Motor neuron (in vitro differentiated cells): ENCODE measurements around the gene YIPF6. TPM values are rescaled to one million over a fixed set of nuclear protein-coding genes. Genes with fewer than 3 reads are reported as not detected.
"Not testable (repeated sequence)": the region's sequence is repeated elsewhere in the genome, so short reads cannot be mapped to it uniquely, and the experiment has no call there.

Experiments
- ATAC-seq, 8 experiments: fragments of 200-7000 bp; cut with Tn5 transposase; replicated peaks in 6 of 8; 2 replicates each; pipeline ENCODE4 v1.8.0; 2021; ENCODE audit warnings: mild to moderate bottlenecking in 8 of 8, moderate library complexity in 8 of 8
- H3K27ac ChIP-seq, 2 donors: fragments of 250-450 bp; sonication (Bioruptor Pico); 2 replicates each; pipeline ENCODE4 v1.9.0; 2021; ENCODE audit warnings: antibody characterized with exemption in 2 of 2, mild to moderate bottlenecking in 2 of 2, moderate library complexity in 1 of 2
- H3K4me1 ChIP-seq, 2 donors: fragments of 250-450 bp; sonication (Bioruptor Pico); replicated peaks in 1 of 2; 2 replicates each; pipeline ENCODE4 v1.6.1; 2021; ENCODE audit warnings: antibody characterized with exemption in 2 of 2, mild to moderate bottlenecking in 2 of 2, moderate library complexity in 1 of 2
- H3K4me3 ChIP-seq, 5 donors: fragments of 250-450 bp; sonication (Bioruptor Pico); 2 replicates each; pipeline ENCODE4 v1.9.0; 2021; ENCODE audit warnings: antibody characterized with exemption in 5 of 5, mild to moderate bottlenecking in 5 of 5, moderate library complexity in 4 of 5
- WGBS, 10 experiments: fragments of 450-650 bp; shearing (Covaris generic); methylation state at CpG; one replicate each; pipeline ENCODE4 v1.0.0; 2022; 5-methylcytosine and 5-hydroxymethylcytosine counted together
- in situ Hi-C, 9 experiments: fragments of 400-800 bp; cut with MboI; loops; one replicate each; pipeline ENCODE4 v1.15.0; 2021; ENCODE audit warnings: low sequenced_read_pairs in 9 of 9, low pct_unique_long_range_greater_than_20kb in 2 of 9; ENCODE audit not compliant: unreplicated experiment in 9 of 9
- total RNA-seq, 8 experiments: library from RNA; unstranded; fragments of 300-600 nt; gene quantifications; 2 replicates each; pipeline versions ENCODE4 v1.2.3 to v1.2.4, GENCODE V29; 2022

Gene YIPF6
- total RNA-seq, 8 experiments from 2014 or later = 20.1 to 30.6 (median 24.6) TPM

DNA sequence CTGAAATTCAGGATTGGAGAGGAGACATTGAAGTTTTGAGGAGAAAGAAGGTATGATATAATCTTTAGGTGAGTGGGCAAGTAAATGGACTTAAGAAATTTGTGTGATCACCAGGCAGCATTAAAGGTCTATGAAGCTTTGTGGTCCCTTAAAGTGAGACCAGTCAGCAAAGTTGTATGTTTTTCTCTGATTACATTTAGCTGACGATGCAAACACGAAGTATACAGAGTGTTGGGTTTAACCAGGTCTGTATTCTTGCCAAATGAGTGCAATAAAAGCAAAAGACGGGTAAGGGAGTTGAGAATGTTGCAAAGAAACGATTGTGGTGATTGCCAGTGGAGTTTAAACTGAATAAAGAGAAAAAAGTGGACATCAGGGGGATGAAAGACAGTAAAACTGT lies 11.6 kb upstream of the YIPF6 start:
- in situ Hi-C loops = no loop called here
- 25 to 73% (median 47%) methylated on average over 1 to 4 of the region's 4 CpGs; no CpG with 5 or more reads in 5 of the 10 experiments for WGBS, 10 experiments
- no peaks in the 10 kb centered on the region for H3K4me1 ChIP-seq
- ATAC-seq = no peak
- H3K4me3 ChIP-seq = no peak overlapping the region
- no peak overlapping the region for H3K27ac ChIP-seq

- WGBS, 10 experiments = 51 to 100% (median 78%) methylated on average over 1 of the region's 1 CpG; no CpG with 5 or more reads in 6 of the 10 experiments
- no peak overlapping the region for H3K4me3 ChIP-seq
- no peaks in the 10 kb centered on the region for H3K4me1 ChIP-seq
- H3K27ac ChIP-seq = no peak overlapping the region
- in situ Hi-C loops = no loop called here
- ATAC-seq = no peak
Observed at GRCh38 chrX:68487924-68488323, 10.9 kb upstream of the YIPF6 start.

GRCh38 chrX:68488657-68489056 lies 10.2 kb upstream of the YIPF6 start:
- Histone ChIP-seq H3K27ac (no peak overlapping the region), H3K4me1 (no peaks in the 10 kb centered on the region), H3K4me3 (no peak overlapping the region)
- no peak for ATAC-seq
- WGBS, 10 experiments = 0 to 40% (median 24%) methylated on average over 1 to 4 of the region's 4 CpGs; no CpG with 5 or more reads in 7 of the 10 experiments
- in situ Hi-C loops = no loop called here

- Histone ChIP-seq H3K4me1 (no peaks in the 10 kb centered on the region), H3K4me3 (no peak overlapping the region), H3K27ac (no peak overlapping the region)
- peak in 5 of 8 experiments; percentile 48 to 94 (median 87) for ATAC-seq
- in situ Hi-C loops = no loop called here
Observed at GRCh38 chrX:68490644-68491043, 8.2 kb upstream of the YIPF6 start.

DNA sequence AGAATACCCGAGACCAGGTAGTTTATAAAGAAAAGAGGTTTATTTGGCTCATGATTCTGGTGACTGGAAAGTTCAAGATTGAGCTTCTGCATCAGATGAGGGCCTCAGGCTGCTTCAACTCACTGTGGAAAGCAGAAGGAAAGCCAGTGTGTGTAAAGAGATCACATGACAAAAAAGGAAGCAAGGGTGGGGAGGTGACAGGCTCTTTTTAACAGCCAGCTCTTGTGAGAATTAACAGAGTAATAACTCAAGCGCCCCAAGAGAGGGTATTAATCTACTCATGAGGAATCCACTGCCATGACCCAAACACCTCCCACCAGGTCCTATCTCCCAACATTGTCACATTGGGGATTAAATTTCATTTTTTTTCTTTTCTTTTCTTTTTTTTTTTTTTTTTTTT lies 6.3 kb upstream of the YIPF6 start:
- no peak overlapping the region for H3K27ac ChIP-seq
- H3K4me1 ChIP-seq = no peaks in the 10 kb centered on the region
- no peak for ATAC-seq
- H3K4me3 ChIP-seq = no peak overlapping the region
- in situ Hi-C loops = no loop called here
- 25 to 100% (median 65%) methylated on average over 1 to 2 of the region's 2 CpGs; no CpG with 5 or more reads in 6 of the 10 experiments for WGBS, 10 experiments

DNA sequence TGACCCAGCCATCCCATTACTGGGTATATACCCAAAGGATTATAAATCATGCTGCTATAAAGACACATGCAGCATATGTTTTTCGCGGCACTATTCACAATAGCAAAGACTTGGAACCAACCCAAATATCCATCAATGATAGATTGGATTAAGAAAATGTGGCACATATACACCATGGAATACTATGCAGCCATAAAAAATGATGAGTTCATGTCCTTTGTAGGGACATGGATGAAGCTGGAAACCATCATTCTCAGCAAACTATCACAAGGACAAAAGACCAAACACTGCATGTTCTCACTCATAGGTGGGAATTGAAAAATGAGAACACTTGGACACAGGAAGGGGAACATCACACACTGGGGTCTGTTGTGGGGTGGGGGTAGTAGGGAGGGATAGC lies 5.1 kb upstream of the YIPF6 start:
- 75% methylated on average over 2 of the region's 2 CpGs; no CpG with 5 or more reads in 9 of the 10 experiments for WGBS, 10 experiments
- in situ Hi-C loops, H3K4me3 ChIP-seq, H3K4me1 ChIP-seq, ATAC-seq, H3K27ac ChIP-seq: not testable (repeated sequence)

DNA sequence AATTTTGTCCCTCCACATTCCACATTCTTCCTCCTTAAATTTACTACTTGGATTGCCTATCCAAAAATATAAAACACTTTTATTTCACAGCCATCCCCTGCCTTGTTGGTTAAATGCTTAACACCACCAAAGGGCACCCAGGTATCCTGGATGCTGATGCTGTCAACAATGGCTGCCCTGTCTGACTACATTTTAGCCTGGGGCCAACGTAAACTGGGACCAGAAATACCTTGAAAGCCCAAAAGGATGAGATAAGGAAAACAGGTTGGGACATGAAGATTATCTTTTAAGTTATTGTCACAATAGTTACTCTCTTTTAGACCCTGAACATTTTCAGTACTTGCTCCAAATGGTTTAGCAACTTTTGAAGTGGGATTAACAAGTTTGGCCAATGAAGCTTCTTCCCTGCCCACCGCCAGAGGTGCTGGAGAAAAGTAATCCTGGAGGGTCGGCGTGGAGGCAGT lies 775 bp upstream of the YIPF6 start:
- Histone ChIP-seq H3K27ac (peak overlapping the region; percentile 93 to 99), H3K4me3 (peak overlapping the region; percentile 61 to 98 (median 87)), H3K4me1 (peaks cover 7 to 9% of the 10 kb centered on the region in 2 donors)
- in situ Hi-C loops = no loop called here
- no peak for ATAC-seq
- 14 to 20% methylated on average over 1 to 4 of the region's 4 CpGs; no CpG with 5 or more reads in 8 of the 10 experiments for WGBS, 10 experiments

DNA sequence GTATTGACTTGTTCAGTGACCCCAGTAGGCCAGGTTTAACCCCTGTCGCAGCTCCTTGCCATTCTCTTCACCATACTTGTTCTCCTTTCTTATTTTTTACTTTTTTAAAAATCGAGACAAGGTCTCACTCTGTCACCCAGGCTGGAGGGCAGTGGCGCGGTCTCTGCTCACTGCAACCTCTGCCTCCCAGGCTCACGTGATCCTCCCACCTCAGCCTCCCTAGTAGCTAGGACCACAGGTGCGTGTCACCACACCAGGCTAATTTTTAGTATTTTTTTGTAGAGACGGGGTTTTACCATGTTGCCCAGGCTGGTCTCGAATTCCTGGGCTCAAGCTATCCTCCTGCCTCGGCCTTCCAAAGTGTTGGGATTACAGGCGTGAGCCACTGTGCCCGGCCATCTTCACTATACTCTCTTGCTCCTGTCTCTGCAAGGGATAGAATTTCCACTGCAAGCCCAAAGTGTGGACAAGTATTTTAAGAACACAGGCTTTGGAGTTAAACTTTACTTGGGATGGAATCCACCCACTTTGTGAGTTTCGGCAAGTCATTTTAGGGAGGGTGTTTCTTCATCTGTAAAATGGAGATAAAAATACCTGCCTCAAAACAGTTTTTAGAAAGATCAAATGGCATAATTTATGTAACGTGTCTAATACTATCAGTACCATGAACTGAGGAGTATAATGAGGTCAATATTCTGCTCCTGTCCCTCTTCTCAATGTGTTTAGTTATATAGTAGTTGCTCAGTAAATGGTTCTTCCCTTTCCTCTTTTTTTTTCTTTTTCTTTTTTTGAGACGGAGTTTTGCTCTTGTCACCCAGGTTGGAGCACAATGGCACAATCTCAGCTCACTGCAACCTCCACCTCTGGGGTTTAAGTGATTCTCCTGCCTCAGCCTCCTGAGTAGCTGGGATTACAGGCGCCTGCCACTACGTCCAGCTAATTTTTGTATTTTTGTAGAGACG lies 973 bp downstream of the YIPF6 start:
- no peak for ATAC-seq
- 0 to 100% (median 94%) methylated on average over 1 to 9 of the region's 17 CpGs; no CpG with 5 or more reads in 1 of the 10 experiments for WGBS, 10 experiments
- peaks cover 7 to 9% of the 10 kb centered on the region in 2 donors for H3K4me1 ChIP-seq
- in situ Hi-C loops = loop anchor here in 4 of 9 experiments (25.0 kb wide), 2 partner anchors 212 to 312 kb away; no protein-coding TSS in a partner anchor
- H3K27ac ChIP-seq = peak overlapping the region; percentile 93 to 99
- H3K4me3 ChIP-seq = peak overlapping the region; percentile 61 to 98 (median 87)

- H3K4me3 ChIP-seq = no peak overlapping the region
- peaks cover 4 to 5% of the 10 kb centered on the region in 2 donors for H3K4me1 ChIP-seq
- in situ Hi-C loops = loop anchor here in 4 of 9 experiments (25.0 kb wide), 2 partner anchors 208 to 308 kb away; no protein-coding TSS in a partner anchor
- H3K27ac ChIP-seq = no peak overlapping the region
- 43 to 100% (median 80%) methylated on average over 1 to 5 of the region's 11 CpGs; no CpG with 5 or more reads in 6 of the 10 experiments for WGBS, 10 experiments
- no peak for ATAC-seq
Observed at GRCh38 chrX:68503836-68504636, 5.2 kb downstream of the YIPF6 start.

GRCh38 chrX:68506649-68507048 lies 7.8 kb downstream of the YIPF6 start:
- WGBS, 10 experiments = 71 to 100% methylated on average over 1 to 2 of the region's 2 CpGs; no CpG with 5 or more reads in 8 of the 10 experiments

GRCh38 chrX:68508799-68509198 lies 9.9 kb downstream of the YIPF6 start:
- no peak overlapping the region for H3K27ac ChIP-seq
- in situ Hi-C loops = loop anchor here in 4 of 9 experiments (25.0 kb wide), 2 partner anchors 204 to 304 kb away; no protein-coding TSS in a partner anchor
- no peaks in the 10 kb centered on the region for H3K4me1 ChIP-seq
- peak in 3 of 8 experiments; percentile 22 to 60 (median 56) for ATAC-seq
- no peak overlapping the region for H3K4me3 ChIP-seq
- WGBS, 10 experiments = 38% methylated on average over 2 of the region's 2 CpGs; no CpG with 5 or more reads in 9 of the 10 experiments

More at GRCh38 chrX:68506649-68507048, 7.8 kb downstream of the YIPF6 start:
- no peak overlapping the region for H3K27ac ChIP-seq
- H3K4me1 ChIP-seq = no peaks in the 10 kb centered on the region
- no peak overlapping the region for H3K4me3 ChIP-seq
- ATAC-seq = no peak
- in situ Hi-C loops = loop anchor here in 4 of 9 experiments (25.0 kb wide), 2 partner anchors 206 to 306 kb away; no protein-coding TSS in a partner anchor

DNA sequence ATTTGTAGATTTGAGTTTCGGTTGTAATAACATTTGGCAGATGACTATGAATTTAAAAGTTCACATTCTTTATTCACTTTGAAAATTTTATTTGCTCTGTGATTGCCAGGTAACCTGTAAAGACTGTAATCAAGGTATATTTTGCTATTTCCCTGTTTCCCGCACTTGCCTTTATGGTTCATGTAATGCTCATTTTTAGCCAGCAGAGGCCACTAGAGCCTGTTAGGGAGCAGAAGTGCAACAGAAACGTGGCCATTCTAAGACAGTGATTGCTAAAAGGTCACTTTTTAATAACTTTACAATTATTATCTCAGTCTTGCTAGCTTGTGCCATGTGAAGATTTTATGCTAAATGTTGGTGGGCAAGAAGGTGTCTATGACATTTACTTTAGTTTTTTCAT lies 12.4 kb downstream of the YIPF6 start:
- H3K27ac ChIP-seq = no peak overlapping the region
- in situ Hi-C loops = loop anchor here in 4 of 9 experiments (25.0 kb wide), 2 partner anchors 201 to 301 kb away; no protein-coding TSS in a partner anchor
- H3K4me1 ChIP-seq = no peaks in the 10 kb centered on the region
- 0 to 100% (median 29%) methylated on average over 1 to 3 of the region's 3 CpGs; no CpG with 5 or more reads in 4 of the 10 experiments for WGBS, 10 experiments
- no peak overlapping the region for H3K4me3 ChIP-seq
- peak in 1 of 8 experiments; percentile 25 for ATAC-seq
